GM19240 (cell line): ENCODE data around the gene NXPH3.

Experiments
- DNase-seq: peaks from one replicate; pipeline ENCODE4 v3.0.0; 2011; ENCODE audit warnings: low spot score; ENCODE audit not compliant: insufficient read length

Gene NXPH3

DNA sequence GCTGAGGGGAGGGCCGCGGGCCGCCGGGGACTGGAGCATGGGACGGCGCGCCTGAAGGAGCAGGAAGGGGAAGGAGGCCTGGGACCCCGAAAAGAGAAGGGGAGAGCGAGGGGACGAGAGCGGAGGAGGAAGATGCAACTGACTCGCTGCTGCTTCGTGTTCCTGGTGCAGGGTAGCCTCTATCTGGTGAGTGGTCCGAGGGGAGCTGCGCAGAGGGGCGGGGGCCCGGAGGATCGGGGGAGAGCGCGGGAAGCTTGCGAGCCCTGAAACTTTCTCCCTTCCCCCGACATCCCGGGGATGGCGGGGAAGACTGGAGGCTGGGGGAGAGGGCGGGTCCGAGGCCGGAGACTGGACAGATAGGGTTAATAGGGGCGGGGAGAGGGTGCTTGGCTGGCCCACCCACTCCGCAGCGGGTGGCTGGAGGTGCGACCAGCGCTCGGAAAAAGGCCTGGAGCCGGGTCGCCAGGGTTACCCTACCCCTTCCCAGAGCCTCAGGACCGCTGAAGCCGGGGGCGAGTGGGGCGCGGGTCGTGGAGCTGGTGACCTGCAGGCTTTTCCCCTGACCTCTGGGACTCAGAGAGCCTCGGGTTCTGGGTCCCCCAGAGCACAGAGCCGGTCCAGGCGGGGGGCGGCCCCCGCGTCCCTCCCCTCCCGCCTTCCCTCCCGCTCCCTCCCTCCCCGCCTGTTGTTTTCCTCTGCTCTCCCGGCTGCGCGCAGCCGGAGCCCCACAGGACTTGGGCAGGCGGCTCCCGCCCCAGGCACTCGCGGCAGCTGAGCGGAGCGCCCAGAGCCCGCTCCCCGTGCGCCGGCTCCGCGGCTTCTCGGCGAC is 631 bp downstream of the NXPH3 start:
- no peak for DNase-seq

DNA sequence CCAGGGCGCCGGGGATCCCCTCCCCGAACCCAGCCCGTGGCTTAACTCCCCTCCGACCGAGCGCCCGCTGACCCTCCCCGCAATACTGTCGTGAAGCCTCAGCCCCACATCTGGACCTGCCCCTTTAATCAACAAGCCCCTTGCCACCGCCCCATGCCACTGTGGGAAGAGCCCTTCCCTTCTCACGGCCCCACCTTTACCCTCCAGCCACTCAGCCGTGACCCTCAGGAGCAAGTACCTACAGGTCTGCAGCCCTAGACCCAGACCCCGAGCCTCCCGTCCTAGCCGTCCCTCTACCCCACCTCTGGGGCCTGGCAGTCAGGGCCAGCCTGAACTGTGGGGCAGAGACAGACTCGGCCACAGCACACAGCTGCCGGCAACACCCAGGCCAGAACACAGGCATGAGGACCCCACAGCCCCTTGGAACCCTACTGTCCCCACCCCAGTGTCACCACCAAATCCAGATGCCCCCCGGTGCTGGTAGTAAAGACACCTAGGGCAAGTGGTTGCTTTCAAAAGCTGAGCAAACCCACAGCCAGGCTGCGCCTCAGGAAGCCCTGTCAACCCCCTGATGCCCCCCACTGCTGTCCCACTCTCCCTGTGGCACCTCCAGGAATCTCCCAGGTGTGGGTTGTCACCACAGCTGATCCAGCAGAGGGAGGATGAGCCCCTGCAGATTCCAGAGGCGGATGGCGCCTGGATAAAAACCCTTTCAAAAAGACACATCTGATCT is 1.4 kb downstream of the NXPH3 start:
- DNase-seq: no peak

DNA sequence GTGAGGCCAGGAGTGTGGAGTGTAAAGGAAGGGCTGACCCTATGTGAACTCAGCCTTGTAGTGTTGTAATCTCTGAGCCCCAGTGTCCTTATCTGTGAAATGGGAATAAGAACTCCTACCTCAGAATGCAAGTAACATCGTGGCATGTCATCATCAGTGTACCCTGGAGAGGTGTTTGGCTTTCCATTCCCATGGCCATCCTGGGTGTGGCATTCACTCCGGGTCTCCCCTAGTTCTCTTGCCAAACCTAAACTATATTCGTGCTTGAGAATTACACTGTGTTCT is 1.9 kb downstream of the NXPH3 start:
- no peak for DNase-seq

DNA sequence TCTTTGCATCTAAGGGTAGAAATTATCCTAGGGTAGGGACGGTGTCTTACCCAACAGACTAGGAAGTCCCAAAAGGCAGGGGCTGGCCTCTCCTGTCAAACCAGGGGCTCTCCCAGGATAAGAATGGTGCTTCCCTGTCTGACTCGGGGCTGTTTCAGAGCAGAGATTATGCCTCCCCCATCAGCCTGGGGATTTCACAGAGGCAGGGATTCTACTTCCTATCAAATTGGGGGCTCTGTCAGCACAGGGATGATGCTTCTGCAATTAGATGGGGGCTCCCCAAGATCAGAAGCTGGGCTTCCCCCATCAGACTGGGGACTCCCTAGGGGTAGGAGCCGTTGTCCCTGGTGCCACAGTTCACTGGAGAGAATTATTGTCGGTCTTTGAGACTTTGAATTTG is 2.3 kb downstream of the NXPH3 start:
- no peak for DNase-seq

DNA sequence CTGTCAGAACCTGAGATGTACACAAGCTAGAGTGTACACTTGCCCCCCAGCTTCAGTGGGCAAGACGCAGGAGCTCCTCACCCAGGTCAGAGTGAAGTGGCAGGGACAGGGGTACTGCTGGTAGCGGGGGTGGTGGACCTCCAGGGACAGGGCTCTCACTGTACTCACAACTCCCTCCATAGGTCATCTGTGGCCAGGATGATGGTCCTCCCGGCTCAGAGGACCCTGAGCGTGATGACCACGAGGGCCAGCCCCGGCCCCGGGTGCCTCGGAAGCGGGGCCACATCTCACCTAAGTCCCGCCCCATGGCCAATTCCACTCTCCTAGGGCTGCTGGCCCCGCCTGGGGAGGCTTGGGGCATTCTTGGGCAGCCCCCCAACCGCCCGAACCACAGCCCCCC is 2.7 kb downstream of the NXPH3 start:
- DNase-seq: no peak

DNA sequence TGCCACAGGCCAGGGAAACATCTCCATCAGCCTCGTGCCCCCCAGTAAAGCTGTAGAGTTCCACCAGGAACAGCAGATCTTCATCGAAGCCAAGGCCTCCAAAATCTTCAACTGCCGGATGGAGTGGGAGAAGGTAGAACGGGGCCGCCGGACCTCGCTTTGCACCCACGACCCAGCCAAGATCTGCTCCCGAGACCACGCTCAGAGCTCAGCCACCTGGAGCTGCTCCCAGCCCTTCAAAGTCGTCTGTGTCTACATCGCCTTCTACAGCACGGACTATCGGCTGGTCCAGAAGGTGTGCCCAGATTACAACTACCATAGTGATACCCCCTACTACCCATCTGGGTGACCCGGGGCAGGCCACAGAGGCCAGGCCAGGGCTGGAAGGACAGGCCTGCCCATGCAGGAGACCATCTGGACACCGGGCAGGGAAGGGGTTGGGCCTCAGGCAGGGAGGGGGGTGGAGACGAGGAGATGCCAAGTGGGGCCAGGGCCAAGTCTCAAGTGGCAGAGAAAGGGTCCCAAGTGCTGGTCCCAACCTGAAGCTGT is 3.4 kb downstream of the NXPH3 start:
- no peak for DNase-seq

DNA sequence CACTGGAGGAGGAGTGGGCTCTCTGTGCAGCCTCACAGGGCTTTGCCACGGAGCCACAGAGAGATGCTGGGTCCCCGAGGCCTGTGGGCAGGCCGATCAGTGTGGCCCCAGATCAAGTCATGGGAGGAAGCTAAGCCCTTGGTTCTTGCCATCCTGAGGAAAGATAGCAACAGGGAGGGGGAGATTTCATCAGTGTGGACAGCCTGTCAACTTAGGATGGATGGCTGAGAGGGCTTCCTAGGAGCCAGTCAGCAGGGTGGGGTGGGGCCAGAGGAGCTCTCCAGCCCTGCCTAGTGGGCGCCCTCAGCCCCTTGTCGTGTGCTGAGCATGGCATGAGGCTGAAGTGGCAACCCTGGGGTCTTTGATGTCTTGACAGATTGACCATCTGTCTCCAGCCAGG is 3.9 kb downstream of the NXPH3 start:
- DNase-seq: no peak

DNA sequence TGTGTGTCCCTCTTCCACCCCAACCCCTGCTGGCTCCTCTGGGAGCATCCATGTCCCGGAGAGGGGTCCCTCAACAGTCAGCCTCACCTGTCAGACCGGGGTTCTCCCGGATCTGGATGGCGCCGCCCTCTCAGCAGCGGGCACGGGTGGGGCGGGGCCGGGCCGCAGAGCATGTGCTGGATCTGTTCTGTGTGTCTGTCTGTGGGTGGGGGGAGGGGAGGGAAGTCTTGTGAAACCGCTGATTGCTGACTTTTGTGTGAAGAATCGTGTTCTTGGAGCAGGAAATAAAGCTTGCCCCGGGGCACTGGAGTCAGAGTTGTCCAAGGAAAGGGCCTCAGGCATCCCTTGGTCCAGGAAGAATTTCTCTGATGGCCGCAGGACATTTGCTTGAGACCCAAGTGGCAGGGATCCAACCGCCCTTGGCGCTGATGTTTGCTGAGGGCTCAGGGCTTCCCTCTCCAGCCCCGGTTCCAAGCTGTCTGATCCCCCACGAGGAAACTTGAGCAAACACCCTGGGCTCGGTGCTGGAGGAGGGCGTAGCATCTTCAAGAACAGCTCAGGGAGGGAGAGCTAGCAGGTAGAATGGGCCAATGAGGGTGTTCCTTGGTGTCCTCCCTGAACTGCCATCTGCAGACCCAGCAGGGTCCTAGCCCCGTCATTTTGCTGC is 4.5 kb downstream of the NXPH3 start:
- no peak for DNase-seq

DNA sequence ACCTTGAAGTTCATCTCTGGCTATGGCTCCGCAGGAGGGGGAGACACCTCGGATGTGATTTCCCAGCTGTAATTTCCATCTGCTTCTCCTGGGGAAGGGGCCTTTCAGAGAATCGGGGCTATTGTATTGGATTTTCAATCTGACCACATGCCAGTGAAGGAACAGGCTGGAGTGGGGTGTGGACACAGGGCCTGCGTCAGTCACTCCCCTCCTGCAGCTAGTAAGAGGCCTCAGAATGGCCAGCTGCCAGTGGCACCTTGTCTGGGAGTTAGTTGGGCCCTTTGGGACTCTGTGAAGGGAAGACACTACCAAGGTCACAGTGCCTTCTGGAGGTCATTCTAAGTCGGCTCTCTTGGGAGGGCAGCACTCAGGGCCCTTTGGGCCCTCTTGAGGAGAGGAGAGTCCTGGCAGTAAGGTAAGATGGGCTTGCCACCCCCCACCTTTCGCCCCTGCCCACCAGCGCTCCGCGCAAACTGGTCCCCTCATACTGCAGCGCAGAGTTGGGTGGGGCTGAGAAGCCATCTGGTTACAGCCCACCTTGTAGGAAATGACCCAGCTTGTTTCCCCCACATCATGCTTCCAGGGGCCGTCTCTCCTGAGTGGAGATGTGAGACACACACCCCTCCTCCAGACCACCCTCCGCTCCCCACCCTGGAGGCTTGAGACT is 5.4 kb downstream of the NXPH3 start:
- DNase-seq: no peak

DNA sequence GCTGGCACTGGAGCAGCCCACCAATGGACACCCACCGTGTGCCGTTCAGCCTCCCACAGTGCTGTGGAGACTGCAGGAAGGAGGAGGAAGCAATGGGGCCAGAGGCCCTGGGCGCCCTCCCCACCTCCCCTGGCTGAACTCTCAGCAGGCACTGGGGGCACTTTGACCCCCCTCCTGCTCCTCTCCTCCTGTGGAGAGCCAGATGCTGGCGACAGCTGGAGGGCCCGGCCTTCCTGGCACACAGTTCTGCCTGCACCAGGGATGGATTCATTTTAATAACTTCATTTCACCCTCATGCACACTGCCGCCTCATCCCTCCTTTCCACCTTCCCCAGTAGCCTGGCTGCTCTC is 6.0 kb downstream of the NXPH3 start:
- no peak for DNase-seq

DNA sequence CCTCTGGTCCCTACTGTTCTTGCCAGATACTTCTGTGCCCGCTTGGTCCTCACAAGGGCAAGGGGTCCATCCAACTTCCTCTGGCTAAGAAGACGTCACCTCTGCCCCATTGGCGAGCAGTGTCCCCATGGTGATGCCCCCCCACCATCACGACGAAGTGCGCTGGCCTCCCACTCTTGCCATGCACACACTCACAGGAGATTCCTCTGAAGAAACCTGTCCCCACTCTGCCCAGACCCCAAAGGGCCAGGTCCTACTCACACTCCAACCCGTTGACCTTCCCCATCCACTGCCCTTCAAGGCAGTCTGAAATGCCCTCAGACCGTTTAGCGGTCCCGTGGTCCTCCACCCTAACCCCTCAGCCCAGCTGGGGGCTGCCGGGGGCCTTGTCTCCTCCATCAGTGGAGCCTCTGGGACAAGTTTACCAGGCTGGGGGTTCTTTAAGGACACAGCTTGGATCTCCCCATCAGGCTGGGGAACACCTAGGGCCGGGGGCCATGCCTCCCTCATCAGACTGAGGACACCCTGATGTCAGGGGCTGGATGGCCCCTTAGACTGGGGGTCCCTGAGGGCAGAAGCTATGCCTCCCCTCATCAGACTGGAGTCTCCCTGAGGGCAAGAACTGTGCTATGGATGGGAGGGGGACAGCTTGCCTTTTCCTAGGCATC is 6.5 kb downstream of the NXPH3 start:
- no peak for DNase-seq

DNA sequence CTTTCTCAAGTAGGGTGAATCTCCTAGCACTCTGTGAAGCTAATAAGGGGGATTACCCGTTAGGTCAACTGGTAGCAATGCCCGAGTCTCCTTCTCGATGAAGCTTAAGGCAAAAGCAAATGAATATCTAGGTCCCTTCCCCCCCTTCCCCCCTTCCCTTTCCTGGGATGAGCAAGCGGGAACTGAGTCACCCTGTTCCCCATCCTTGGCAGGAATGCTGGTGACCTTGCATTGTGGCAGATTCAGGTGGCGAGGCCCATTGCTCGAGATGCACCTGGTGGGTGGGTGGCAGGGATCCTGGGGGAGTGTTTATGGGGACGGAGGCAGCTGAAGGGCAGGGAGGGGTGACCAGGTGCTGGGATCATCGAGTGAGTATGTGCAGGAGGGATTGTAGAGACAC is 7.1 kb downstream of the NXPH3 start:
- no peak for DNase-seq

DNA sequence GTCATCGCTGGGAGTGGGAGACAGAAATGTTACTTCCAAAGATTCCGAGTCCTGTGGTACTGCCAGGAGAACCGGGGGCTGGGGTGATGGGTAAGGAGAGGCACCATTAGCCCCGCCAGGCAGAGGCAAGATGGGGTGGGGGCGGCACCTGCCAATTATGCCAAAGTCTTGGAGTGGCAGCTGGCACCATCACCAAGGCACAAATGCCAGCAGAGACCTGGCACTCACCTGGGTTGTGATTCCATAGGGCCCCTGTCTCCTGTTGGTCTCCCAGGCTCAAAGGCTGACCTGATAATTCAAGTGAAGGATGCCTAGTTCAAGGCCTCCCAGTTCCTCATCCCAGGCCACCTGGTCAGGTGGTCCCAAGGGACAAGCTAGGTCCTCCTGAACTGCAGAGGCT is 7.6 kb downstream of the NXPH3 start:
- no peak for DNase-seq

DNA sequence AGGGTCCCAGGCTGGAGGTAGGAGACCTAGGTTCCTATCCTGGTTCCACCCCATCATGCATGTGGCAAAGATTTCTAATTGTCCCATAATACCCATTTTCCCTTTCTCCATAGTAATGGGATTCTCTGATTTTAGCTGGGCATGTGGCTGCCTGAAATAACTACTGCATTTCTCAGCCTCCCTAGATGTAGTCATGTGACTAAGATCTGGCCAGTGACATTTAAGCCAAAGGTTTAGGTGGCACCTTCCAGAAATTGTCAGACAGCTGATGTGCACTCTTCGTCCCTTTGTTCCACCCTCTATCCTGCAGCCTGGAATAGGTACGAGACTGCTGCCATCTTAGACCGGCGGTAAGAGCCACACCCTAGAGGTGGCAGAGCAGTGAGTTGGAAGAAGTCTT is 8.2 kb downstream of the NXPH3 start:
- DNase-seq: no peak

DNA sequence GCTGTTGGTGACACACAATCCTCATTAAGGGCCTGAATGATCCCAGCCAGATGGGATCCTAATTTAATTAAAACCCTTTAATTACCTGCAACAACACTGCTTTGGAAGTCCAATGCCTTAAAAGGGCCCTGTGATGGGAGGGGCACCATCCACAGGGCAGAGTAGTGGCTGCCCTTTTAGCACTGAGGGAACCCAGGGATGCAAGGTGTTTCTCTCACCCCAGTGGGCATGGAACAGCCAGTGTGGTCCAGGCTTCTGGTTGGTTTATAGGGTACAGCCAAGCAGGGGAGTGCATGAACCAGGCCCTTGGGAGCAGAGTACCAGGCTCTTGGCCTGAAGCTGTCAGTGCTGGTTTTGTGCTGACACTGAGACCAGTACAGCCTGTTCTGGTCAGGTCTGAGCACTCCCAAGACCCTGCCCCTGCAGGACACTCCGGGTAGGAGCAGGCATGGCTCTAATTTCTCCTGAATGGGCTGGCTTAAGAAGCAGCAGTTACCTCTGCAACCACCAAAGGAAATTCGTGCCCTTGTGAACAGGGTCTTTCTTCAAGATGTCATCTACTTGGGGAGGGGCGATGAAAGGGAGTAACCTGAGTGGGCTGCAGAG is 9.9 kb downstream of the NXPH3 start:
- DNase-seq: no peak

DNA sequence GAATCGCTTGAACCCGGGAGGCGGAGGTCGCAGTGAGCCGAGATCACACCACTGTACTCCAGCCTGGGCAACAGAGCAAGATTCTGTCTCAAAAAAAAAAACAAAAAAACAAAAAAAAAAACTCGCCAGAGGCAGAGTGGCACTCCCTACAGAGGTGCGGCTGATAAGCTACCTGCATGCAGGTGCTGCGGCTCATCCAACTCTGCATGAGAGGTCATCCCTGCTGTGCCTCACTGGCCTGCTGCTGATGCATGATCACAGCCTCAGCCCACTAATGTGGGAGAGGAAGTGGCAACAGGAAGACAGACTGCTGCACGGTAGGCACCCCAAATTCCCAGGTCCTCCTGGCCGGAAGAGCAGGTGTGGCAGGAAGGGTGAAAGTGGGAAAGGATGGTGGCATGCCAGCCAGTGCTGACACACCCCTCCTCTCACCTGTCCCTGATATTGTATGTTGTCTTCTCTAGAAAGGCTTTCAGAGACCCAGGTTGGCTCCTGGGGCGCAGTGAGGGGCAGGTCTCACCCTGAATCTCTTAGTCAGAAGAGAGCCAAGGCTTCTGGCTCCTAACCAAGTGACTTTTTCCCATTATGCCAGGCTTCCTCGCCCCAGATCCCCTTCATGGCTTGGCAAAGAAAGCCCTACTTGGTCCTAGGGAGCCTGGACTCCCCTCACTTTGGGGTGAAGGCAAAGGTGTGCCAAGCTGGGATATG is 11.8 kb downstream of the NXPH3 start:
- DNase-seq: no peak

DNA sequence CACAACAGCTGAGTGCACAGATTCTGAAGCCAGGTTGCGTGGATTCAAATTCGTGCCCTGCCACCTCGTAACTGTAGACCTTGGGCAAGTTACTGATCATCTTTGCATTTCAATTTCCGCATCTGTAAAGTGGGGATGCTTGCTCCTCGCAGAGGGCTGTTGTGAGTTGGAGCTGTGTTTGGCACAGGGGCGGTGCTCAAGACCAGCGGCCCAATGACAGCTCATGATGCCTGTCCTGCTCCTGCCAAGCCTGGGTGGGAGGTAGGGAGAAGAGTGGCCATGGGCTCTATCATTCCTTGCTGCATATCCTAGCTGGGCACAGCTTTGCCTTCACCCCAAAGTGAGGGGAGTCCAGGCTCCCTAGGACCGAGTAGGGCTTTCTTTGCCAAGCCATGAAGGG is 12.6 kb downstream of the NXPH3 start:
- no peak for DNase-seq

DNA sequence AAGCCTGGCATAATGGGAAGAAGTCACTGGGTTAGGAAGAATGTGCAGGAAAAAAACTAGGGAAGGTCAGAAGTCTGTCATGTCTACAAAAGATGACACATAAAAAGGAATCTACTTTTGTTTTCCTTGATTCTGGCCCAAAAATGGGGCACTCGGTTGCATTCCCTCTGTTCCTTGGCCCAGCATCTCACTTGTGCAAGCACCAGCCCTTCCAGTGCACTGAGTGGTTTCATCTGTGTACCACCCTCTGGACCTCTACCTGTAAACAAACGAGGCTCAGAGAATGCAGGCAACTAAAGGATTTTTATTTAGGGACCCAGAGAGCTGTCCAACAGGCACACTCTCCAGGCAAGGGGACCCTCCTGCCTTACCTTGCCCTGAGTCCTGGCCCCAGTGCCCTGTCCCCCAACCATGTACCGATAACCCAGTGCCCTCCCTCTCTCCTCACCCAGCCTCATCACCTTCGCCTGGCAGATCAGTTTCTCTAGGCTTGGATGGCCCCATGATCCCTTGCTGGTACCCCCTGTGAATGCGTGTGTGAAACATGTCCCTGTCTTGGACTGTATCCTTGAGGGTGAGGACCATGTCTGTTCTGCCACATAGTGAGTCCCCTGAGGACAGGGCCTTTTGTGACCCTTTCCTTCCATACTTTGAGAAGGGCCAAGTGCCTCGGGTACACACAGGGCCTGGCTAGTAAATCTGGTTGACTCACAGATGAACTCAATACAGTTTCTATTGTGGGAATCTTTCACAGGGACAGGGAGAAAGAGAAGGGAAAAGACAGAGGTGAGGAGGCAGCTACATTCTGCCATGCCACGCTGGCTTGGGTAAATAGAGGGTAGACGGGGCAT is 13.3 kb downstream of the NXPH3 start:
- no peak for DNase-seq

DNA sequence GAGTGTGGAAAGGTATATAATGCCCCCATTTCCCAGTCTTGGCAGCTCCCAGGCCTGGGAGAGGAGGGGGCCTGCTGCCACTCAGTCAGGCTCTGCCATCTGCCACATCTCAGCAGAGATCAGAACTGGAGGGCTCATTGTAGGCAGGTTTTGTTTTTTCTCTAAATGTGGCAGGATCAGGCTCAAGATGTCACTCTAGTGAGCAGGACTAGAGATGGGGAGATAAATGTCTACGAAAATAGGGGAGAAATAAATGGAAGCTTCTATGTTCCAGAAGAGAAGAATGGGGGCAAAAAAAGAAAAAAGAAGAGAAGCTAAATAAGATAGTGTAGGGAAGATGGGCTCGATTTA is 13.9 kb downstream of the NXPH3 start:
- no peak for DNase-seq

DNA sequence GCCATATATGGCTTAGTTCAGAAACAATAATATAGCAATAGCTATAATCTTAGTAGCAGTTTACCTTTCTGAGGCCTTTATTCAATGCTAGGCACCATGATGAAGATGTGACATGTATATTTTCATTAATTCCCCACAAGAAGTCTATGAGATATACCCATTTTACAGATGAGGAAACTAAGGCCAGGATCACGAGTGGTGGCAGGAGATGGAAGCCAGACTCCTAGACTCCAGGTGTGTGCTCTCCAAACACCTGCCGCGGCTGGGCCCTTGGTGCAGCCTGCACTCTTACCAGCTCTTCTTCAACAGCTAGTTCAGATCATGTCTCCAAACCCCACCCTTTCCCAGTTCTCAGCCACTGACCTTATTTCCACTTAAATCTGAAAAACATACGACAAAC is 15.2 kb downstream of the NXPH3 start:
- DNase-seq: no peak
